SK-N-SH treated with all-trans-retinoic acid at 6 μM for 48 hours (cell line): ENCODE data around the gene ADPRH.

Experiments
- ARNTL ChIP-seq: fragments of 450-650 bp; formaldehyde crosslinking; IDR thresholded peaks from 2 replicates; pipeline ENCODE4 v1.5.0; 2020; ENCODE audit warnings: low read depth, mild to moderate bottlenecking, moderate library complexity, borderline replicate concordance
- BACH2 ChIP-seq: fragments of 250-450 bp; sonication (Bioruptor Pico); IDR thresholded peaks from 2 replicates; pipeline ENCODE4 v1.9.0; 2021; ENCODE audit warnings: mild to moderate bottlenecking, borderline replicate concordance
- ESRRG ChIP-seq: fragments of 250-450 bp; sonication (Bioruptor Pico); IDR thresholded peaks from 2 replicates; pipeline ENCODE4 v1.6.1; 2021; ENCODE audit warnings: mild to moderate bottlenecking
- GLIS3 ChIP-seq: fragments of 250-450 bp; sonication (Bioruptor Pico); IDR thresholded peaks from 2 replicates; pipeline ENCODE4 v1.5.0; 2020; ENCODE audit warnings: mild to moderate bottlenecking, moderate library complexity
- PPARA ChIP-seq: fragments of 250-450 bp; sonication (Bioruptor Pico); IDR thresholded peaks from 2 replicates; pipeline ENCODE4 v1.5.0; 2020; ENCODE audit warnings: mild to moderate bottlenecking, borderline replicate concordance
- RARB ChIP-seq: fragments of 250-450 bp; sonication (Bioruptor Pico); IDR thresholded peaks from 2 replicates; pipeline ENCODE4 v1.8.0; 2021; ENCODE audit warnings: mild to moderate bottlenecking, moderate library complexity
- SNAI2 ChIP-seq: fragments of 250-450 bp; sonication (Bioruptor Pico); IDR thresholded peaks from 2 replicates; pipeline ENCODE4 v1.5.0; 2020; ENCODE audit warnings: mild to moderate bottlenecking, moderate library complexity
- TOX ChIP-seq: fragments of 250-450 bp; sonication (Bioruptor Pico); IDR thresholded peaks from 2 replicates; pipeline ENCODE4 v1.8.0; 2021; ENCODE audit warnings: mild to moderate bottlenecking, moderate library complexity, borderline replicate concordance
- ZFP3 ChIP-seq: fragments of 250-450 bp; sonication (Bioruptor Pico); IDR thresholded peaks from 2 replicates; pipeline ENCODE4 v1.5.0; 2020; ENCODE audit warnings: mild to moderate bottlenecking, moderate library complexity
- ZFP30 ChIP-seq: fragments of 450-650 bp; formaldehyde crosslinking; IDR thresholded peaks from 2 replicates; pipeline ENCODE4 v1.5.0; 2022; ENCODE audit warnings: mild to moderate bottlenecking, moderate library complexity
- ZNF565 ChIP-seq: fragments of 450-650 bp; formaldehyde crosslinking; conservative IDR thresholded peaks from 2 replicates; pipeline ENCODE4 v1.5.0; 2020; ENCODE audit warnings: low read depth, mild to moderate bottlenecking, moderate library complexity
- ZNF8 ChIP-seq: fragments of 450-650 bp; formaldehyde crosslinking; IDR thresholded peaks from 2 replicates; pipeline ENCODE4 v1.5.0; 2020; ENCODE audit warnings: mild to moderate bottlenecking, moderate library complexity
- TF ChIP-seq, protein P1 (sequence below): fragments of 250-450 bp; sonication (Bioruptor Pico); IDR thresholded peaks from 2 replicates; pipeline ENCODE4 v1.8.0; 2020; ENCODE audit warnings: mild to moderate bottlenecking, moderate library complexity, borderline replicate concordance
- TF ChIP-seq, protein P2 (sequence below): fragments of 250-450 bp; sonication (Bioruptor Pico); IDR thresholded peaks from 2 replicates; pipeline ENCODE4 v1.5.1; 2021; ENCODE audit warnings: mild to moderate bottlenecking, moderate library complexity

DNA sequence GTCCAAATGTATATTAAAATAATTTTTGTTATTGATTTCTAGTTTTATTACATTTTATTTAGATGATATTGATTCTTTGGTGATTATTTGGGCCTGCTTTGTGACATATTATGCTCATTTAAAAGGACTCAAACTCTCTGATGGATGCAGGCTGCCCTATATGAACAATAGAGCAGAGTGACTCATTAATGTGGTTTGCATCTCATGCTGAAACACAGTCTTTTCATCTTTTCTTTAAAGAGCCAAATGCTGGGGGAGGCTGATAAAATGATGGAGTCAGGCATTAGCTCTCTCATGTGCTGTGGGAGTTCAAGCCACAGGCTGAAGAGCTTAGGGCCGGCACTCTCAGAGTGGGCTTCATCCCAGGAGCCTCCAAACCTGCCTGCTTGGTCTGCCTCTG lies 25.6 kb downstream of the ADPRH start:
- no peak for TF ChIP-seq BACH2 (CRISPR knock-in tag)
- TF ChIP-seq, protein P1, sequence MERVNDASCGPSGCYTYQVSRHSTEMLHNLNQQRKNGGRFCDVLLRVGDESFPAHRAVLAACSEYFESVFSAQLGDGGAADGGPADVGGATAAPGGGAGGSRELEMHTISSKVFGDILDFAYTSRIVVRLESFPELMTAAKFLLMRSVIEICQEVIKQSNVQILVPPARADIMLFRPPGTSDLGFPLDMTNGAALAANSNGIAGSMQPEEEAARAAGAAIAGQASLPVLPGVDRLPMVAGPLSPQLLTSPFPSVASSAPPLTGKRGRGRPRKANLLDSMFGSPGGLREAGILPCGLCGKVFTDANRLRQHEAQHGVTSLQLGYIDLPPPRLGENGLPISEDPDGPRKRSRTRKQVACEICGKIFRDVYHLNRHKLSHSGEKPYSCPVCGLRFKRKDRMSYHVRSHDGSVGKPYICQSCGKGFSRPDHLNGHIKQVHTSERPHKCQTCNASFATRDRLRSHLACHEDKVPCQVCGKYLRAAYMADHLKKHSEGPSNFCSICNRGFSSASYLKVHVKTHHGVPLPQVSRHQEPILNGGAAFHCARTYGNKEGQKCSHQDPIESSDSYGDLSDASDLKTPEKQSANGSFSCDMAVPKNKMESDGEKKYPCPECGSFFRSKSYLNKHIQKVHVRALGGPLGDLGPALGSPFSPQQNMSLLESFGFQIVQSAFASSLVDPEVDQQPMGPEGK (CRISPR knock-in tag): no peak
- TF ChIP-seq RARB: no peak
- no peak for TF ChIP-seq TOX
- no peak for TF ChIP-seq ZNF565 (CRISPR knock-in tag)
- no peak for TF ChIP-seq ZFP3 (CRISPR knock-in tag)
- TF ChIP-seq ESRRG (CRISPR knock-in tag): no peak
- no peak for TF ChIP-seq GLIS3
- TF ChIP-seq PPARA: no peak
- TF ChIP-seq, protein P2, sequence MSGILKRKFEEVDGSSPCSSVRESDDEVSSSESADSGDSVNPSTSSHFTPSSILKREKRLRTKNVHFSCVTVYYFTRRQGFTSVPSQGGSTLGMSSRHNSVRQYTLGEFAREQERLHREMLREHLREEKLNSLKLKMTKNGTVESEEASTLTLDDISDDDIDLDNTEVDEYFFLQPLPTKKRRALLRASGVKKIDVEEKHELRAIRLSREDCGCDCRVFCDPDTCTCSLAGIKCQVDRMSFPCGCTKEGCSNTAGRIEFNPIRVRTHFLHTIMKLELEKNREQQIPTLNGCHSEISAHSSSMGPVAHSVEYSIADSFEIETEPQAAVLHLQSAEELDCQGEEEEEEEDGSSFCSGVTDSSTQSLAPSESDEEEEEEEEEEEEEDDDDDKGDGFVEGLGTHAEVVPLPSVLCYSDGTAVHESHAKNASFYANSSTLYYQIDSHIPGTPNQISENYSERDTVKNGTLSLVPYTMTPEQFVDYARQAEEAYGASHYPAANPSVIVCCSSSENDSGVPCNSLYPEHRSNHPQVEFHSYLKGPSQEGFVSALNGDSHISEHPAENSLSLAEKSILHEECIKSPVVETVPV (CRISPR knock-in tag): no peak
- no peak for TF ChIP-seq ZNF8 (CRISPR knock-in tag)
- TF ChIP-seq SNAI2 (CRISPR knock-in tag): no peak
- no peak for TF ChIP-seq ARNTL (CRISPR knock-in tag)
- TF ChIP-seq ZFP30 (CRISPR knock-in tag): no peak
